Mammary epithelial cell (primary cell): ENCODE data around the gene IMMP2L.

ENCODE experiments used
- CTCF ChIP-seq, 2 donors: IDR thresholded peaks in 1 of 2; conservative IDR thresholded peaks in 1 of 2; 2 replicates each; pipeline ENCODE4 v1.5.1; 2011 to 2012; ENCODE audit warnings: inconsistent platforms in 2 of 2, low read length in 2 of 2, mild to moderate bottlenecking in 2 of 2, control low read depth in 1 of 2, low read depth in 1 of 2; ENCODE audit not compliant: insufficient read depth in 1 of 2; ENCODE audit errors: extremely low read depth in 1 of 2
- EZH2 ChIP-seq: IDR thresholded peaks from 2 replicates; pipeline ENCODE4 v1.6.1; 2012; ENCODE audit warnings: low read length, inconsistent platforms, borderline replicate concordance

GRCh38 chr7:110676785-110677184, 885.5 kb downstream of the IMMP2L start:
- no peak for TF ChIP-seq CTCF (conservative IDR thresholded peaks at IDR 0.05 in 1 of 2, IDR thresholded peaks at IDR 0.05 in 1 of 2; ENCODE audit: extremely low read depth in 1 of 2, insufficient read depth in 1 of 2, low read depth in 1 of 2, low read length in 2 of 2)
- no peak for TF ChIP-seq EZH2
